ENCODE results near the gene GCLC. TPM values are rescaled to one million over a fixed set of nuclear protein-coding genes. Genes with fewer than 3 reads are reported as not detected.
A peak's percentile ranks its signal among the peaks of the same experiment; 100 is the strongest.

Gene GCLC
- total and polyA plus RNA-seq, 8 donors, result 9.3 to 176 (median 53.9) TPM

DNA sequence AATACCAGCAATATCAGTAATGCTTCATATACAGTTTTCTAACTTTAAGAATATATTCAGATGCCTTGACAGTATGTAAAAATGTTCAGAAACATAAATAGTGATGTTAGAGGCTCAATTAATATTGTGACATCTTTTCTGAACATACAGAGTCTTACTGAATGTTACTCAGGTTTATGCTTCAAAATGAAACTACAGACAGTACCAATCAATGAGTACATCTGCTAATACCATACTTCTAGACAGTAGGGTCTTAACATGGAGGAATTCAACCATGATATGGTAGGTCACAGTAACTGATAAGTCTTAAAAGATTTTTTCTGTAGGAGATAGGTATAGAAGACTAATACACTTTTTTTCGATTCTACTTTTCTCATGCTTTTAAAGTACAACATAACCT, 8.3 kb downstream of the GCLC start:
- TF ChIP-seq CTCF (IDR thresholded peaks at IDR 0.05), result no peak
- TF ChIP-seq POLR2A (IDR thresholded peaks at IDR 0.05), result no peak
- no peak for TF ChIP-seq EP300 (IDR thresholded peaks at IDR 0.05)
- no peak for TF ChIP-seq POLR2AphosphoS5 (IDR thresholded peaks at IDR 0.05)
- Histone ChIP-seq H3K4me3 (no peak overlapping the region), H3K9me3 (no peaks in the 10 kb centered on the region), H3K27me3 (no peaks in the 10 kb centered on the region), H3K36me3 (peaks cover 0 to 5% (median 0%) of the 10 kb centered on the region in 4 donors), H3K27ac (no peak overlapping the region), H3K4me1 (peaks cover 22 to 73% (median 50%) of the 10 kb centered on the region in 4 donors)
- intact Hi-C loops (cut with DNase I; ENCODE audit: low total_unique reads), result no loop called here
- DNase-seq, result no peak
- 86 to 97% (median 92%) methylated on average over 1 of the region's 1 CpG for whole genome bisulfite sequencing, 5 donors

DNA sequence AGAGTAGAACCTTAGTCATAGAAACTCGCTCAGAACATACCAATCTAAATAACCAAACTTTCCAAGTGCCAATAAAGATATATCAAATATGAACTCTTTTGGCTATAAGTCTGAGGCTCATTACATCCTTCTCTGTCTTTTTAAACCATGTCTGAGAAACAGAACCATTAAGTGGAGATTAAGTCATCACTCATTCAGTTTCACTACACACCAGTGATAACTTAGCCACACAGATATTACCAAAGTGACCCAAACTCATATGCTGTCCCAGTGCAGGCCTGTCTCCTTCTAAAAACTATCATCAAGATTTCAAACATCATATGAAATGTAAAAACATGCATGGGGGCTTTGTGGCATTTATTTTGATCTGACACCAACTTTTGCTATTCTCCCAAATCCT, 12.0 kb downstream of the GCLC start:
- H3K4me1 ChIP-seq, result peaks cover 15 to 64% (median 46%) of the 10 kb centered on the region in 4 donors
- intact Hi-C loops (cut with DNase I; ENCODE audit: low total_unique reads), result no loop called here
- H3K36me3 ChIP-seq, result no peaks in the 10 kb centered on the region
- DNase-seq, result no peak
- no peak for TF ChIP-seq CTCF (IDR thresholded peaks at IDR 0.05)
- no peak for TF ChIP-seq POLR2AphosphoS5 (IDR thresholded peaks at IDR 0.05)
- no peak for TF ChIP-seq EP300 (IDR thresholded peaks at IDR 0.05)
- TF ChIP-seq POLR2A (IDR thresholded peaks at IDR 0.05), result no peak
- no peaks in the 10 kb centered on the region for H3K9me3 ChIP-seq
- no peaks in the 10 kb centered on the region for H3K27me3 ChIP-seq
- peak overlapping the region in 3 of 5 donors; percentile 36 to 65 (median 63) for H3K27ac ChIP-seq
- H3K4me3 ChIP-seq, result no peak overlapping the region
- WGBS, 5 donors, result 60 to 87% (median 71%) methylated on average over 1 of the region's 1 CpG

DNA sequence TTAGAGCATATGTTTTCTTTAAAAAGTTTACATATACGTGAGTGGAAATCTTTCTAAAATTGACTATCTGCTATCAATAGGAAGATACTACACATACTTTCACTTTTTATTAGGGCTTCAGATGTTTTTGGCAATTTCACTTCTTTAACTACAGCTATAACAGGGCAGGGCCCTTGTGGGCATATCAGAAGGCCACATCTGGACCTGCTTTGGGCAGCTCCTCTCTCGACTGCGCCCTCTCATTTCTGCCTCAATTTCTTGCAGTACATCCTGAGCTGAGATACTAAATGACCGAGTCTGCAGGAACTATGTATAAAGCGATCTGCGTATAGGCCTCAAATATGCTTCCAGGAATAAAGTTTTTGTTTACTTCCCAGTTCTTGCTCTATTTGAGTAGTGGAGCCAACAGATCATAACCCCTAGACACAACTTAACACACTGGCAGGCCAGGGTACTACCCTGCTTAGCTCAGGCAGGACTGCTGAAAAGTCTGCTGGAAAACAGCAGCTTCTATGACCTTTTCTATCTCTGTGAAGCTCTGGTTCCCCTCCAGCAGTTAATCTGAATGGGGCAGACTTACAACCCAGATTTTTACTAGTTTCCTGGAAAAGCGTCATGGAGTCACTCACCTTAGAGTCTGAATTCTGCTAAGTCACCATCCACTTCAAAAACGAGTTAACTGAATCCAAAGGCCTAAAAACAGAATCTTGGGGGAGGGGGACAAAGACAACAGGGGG, 12.7 kb downstream of the GCLC start:
- DNase-seq, result no peak
- peaks cover 15 to 63% (median 49%) of the 10 kb centered on the region in 4 donors for H3K4me1 ChIP-seq
- H3K9me3 ChIP-seq, result no peaks in the 10 kb centered on the region
- no peak overlapping the region for H3K4me3 ChIP-seq
- no peaks in the 10 kb centered on the region for H3K36me3 ChIP-seq
- H3K27ac ChIP-seq, result peak overlapping the region; percentile 10 to 65 (median 54)
- TF ChIP-seq CTCF (IDR thresholded peaks at IDR 0.05) (no peak), EP300 (IDR thresholded peaks at IDR 0.05) (no peak), POLR2AphosphoS5 (IDR thresholded peaks at IDR 0.05) (no peak), POLR2A (IDR thresholded peaks at IDR 0.05) (no peak)
- no peaks in the 10 kb centered on the region for H3K27me3 ChIP-seq
- intact Hi-C loops (cut with DNase I; ENCODE audit: low total_unique reads), result no loop called here
- WGBS, 5 donors, result 48 to 67% (median 60%) methylated on average over 8 of the region's 8 CpGs

- no peak overlapping the region for H3K4me3 ChIP-seq
- peak overlapping the region in 2 of 5 donors; percentile 63 to 65 for H3K27ac ChIP-seq
- H3K4me1 ChIP-seq, result peaks cover 15 to 69% (median 55%) of the 10 kb centered on the region in 4 donors
- no peaks in the 10 kb centered on the region for H3K36me3 ChIP-seq
- H3K27me3 ChIP-seq, result no peaks in the 10 kb centered on the region
- no peaks in the 10 kb centered on the region for H3K9me3 ChIP-seq
- WGBS, 5 donors, result 83 to 95% (median 86%) methylated on average over 6 of the region's 6 CpGs
- intact Hi-C loops (cut with DNase I; ENCODE audit: low total_unique reads), result no loop called here
- DNase-seq, result no peak
- no peak for TF ChIP-seq CTCF (IDR thresholded peaks at IDR 0.05)
- TF ChIP-seq POLR2AphosphoS5 (IDR thresholded peaks at IDR 0.05), result no peak
- no peak for TF ChIP-seq POLR2A (IDR thresholded peaks at IDR 0.05)
- TF ChIP-seq EP300 (IDR thresholded peaks at IDR 0.05), result no peak
Observed at GRCh38 chr6:53530780-53531386, 14.0 kb downstream of the GCLC start.

Measured in stomach (tissue), 9 donors.